Renal cortex interstitium (tissue), 11 donors: Measurements from ENCODE around the gene LTBR. TPM values are rescaled to one million over a fixed set of nuclear protein-coding genes. Genes with fewer than 3 reads are reported as not detected.
"Not testable (repeated sequence)": the region's sequence is repeated elsewhere in the genome, so short reads cannot be mapped to it uniquely, and the experiment has no call there.

Source experiments
- DNase-seq, 11 donors: peaks; one replicate each; pipeline ENCODE4 v3.0.0-alpha.2; 2013; ENCODE audit warnings: low read depth in 9 of 11, low spot score in 4 of 11; ENCODE audit errors: extremely low read depth in 1 of 11
- polyA plus RNA-seq, 3 donors: library from polyadenylated mRNA; unstranded; fragments of 120-200 nt; gene quantifications; one replicate each; pipeline ENCODE4 v1.2.1, GENCODE V29; 2013; ENCODE audit not compliant: insufficient read length in 3 of 3

Gene LTBR
- polyA plus RNA-seq, 3 donors, result 52.6 to 71.7 (median 65.2) TPM

DNA sequence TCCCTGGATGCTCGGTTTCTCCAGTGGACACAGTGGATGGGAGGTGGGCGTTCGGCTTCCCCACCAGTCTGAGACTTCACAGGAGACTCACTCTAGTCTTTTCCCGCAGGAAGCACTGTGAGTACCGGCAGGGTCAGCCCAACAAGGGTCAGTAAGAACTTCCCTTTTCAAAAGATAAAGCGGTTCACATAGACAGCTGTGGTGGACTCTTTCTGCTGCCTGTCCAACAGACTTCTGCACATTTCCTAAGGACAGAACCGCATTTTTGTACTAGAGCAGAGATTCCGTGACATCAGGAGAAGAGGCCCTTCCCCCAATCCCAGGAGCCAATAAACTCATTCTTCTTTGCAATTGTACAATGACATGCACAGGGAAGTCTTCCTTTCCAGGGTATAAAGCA, 10.4 kb downstream of the LTBR start:
- no peak for DNase-seq

DNA sequence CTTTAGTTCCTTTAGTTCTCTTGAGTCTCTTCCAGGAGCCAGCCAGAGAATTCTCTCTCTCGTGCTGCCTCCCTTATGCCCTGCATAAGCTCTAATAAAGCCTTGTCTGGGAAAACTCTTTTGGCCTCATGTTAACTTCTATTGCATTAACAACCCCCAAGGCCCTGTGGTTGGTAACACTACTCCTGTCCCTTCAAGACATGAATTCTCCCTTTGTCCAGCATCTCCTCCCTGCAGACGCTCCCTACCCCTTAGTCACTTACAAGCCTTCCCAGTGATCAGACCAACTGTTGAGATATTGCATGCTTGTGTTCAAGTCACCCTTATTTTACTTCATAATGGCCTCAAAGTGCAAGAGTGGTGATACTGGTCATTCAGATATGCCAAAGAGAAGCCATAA, 12.1 kb downstream of the LTBR start:
- DNase-seq, result no peak

DNA sequence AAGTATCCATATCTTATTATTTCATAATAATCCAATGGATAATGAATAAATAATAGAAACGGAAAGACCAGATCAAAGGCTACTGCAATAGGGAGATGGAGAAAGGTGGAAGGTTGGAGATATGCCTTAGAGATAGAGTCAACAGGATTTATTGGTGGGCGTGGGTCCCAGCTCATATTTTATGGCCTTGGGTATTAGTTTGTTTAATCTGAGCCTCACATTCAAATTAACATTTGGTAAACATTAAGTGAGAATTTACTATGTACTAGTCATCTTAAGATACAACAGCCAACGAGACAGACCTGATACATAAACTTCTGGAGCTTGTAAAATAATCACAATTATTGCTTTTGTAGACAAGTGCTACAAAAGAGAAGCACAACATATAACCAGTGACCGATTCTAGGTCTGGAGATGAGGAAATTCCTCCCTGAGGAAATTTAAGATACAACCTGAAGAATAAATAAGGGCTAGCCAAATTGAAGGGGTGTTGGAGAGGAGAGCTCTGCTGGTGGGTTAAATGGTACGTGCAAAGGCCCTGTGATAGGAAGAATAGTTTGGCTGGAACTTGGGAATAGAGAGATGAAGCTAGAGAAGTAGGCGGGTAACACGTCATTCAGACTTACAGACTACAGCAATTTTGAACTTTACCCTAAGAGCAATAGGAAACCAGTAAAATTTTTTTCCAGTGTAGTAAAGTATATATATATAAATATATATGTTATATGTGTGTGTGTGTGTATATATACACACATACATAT, 16.1 kb downstream of the LTBR start:
- no peak for DNase-seq

DNA sequence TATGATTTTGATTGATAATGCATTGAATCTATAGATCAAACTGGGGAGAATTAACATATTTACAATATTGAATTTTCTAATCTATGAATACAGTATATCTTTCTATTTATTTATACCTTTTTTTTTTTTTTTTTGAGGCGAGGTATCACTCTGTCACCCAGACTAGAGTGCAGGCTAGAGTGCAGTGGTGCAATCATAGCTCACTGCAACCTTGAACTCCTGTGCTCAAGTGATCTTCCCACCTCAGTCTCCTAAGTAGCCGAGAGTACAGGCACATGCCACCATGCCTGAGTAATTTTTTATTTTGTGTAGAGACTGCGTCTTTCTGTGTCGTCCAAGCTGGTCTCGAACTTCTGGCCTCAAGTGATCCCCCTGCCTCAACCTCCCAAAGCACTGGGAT, 20.4 kb downstream of the LTBR start:
- no peak for DNase-seq

DNA sequence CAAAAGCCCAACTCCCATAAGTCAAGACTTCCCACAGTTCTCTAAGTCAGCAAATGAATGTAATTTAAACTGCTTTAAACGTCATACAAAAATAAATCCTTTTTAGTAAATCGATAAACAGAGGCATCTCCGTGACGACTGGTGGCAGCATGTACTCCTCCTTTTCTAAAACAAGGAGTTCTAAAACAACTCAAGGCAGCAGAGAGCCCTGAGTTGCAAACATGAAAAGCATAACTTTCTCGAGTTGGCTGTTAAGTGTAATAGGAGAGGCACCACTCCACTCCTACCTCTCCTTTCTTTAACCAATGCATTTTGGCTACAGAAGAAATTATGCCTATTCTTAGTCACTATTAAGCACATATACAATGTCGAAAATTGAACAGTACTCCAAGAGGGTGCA, 22.0 kb downstream of the LTBR start:
- no peak for DNase-seq

DNA sequence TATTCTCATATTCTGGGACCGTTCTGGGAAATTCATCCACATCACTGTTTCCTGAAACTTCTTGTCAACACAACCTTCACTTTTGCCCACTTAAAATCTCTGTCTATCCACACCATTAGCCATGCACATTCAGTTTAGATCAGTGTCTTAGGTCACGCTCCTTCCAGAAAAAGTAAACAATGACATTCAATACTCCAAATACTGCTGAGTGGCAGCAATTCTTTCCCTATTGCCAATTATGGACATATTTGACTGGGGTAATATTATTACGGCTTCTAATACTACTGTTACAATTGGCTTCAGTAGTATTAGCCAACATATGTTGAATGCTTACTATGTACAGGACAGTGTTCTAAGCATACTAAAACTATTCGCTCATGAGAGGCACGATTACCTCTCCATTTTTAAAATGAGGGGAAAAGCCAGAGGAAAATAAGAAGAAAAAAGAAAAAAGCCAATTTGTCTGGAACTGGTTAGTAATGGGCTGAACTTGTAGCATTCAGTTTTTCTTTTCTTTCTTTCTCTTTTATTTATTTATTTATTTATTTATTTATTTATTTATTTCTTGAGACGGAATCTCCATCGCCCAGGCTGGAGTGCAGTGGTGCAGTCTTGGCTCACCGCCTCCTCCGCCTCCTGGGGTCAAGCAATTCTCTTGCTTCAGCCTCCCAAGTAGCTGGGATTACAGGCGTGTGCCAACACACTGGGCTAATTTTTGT, 23.4 kb downstream of the LTBR start:
- no peak for DNase-seq

DNA sequence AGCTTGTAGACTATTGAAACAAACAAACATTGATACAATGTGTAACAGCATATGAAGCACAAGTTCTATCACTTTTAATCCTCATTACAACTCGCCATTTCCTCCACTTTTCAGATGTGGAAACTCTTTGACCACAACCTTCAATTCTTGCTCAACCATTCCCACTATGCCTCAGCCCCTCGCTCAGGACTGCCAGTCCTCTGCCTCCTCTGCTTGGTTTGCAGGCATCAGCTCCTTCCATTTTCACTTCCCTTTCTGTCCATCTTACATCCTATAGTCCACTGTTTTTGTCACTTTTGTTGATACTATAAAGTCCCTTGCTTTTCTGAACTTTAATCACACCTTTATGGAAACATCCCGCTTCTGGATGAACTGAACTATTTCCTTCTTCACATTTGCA, 32.6 kb downstream of the LTBR start:
- no peak for DNase-seq

DNA sequence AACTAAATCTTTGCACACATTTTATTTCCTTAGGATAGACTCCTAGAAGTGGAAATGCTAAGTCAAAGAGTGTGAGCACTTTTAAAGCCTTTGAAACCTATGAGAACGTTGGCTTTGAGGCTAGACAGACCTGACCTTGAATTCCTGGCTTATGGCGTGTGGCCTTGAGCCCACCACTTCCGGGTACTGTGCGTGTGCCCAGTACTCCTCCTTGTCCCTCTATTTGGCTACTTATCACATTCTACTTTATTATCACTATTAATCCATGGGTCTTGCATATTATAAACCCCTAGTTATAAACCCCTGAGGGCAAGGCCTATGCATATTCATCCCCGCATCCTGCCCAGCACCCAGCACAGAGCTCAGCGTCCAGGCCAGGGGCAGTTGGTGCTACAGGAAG, 34.8 kb downstream of the LTBR start:
- DNase-seq, result no peak

DNA sequence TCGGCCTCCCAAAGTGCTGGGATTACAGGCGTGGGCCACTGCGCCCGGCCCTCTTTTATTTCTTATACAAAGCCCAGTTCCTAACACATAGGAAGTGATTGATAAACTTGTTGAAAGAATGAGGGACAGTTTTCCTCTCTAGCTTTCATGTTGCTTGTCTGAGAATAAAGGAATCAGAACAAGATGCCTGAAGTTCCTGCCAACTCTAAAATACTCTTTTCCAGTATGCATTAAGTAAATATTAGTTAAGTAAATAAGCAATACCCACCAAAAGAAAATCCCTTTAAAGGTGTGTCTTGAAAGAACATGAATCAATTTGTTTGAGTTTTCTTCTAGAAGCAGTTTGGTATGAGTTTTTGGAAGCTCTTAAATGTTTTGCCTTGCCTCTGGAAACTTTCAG, 36.4 kb downstream of the LTBR start:
- no peak for DNase-seq

DNA sequence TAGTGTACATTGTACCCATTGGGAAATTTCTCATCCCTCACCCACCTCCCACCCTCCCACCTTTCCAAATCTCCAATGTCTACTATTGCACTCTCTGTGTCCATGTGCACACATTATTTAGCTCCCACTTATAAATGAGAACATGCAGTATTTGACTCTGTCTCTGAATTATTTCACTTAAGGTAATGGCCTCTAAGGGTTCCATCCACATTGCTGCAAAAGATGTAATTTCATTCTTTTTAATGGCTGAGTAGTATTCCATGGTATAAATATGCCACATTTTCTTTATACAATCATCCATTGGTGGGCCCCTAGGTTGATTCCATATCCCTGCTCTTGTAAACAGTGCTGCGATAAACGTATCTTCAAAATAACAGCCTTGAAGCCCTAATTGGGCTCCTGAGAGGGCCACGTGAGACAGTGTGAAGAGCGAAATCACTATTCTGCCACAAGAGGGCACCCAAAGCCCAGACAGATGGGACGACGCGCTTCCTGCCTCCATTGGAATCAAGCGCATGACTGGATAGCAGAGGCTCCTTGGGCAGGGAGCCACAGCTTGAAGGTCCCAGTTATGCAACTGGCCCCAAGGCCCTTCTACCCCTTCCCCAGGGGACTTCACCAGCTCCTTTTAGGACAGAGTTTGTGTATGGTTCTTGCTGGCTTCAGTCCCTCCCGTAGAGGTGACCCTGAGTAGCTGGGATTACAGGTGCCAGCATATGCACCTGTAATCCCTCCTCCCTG, 39.5 kb downstream of the LTBR start:
- peak; percentile 66 to 91 (median 82) for DNase-seq

DNA sequence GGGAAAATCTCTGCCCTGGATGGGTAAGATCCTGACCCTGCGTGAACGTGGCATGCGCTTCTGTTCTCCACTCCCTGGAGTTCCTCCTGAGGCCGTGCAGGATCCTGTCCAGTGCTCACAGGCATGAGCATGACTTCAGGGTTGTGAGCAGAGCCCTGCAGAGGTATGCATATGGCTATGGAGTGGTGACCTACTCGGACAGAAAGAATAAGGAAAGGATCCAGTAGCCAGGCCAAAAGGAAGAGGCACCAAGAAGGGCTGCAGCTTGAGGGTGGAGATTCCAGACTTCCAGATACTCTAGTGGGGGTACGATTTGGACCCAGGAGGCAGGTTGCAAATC, 40.0 kb downstream of the LTBR start:
- no peak for DNase-seq

DNA sequence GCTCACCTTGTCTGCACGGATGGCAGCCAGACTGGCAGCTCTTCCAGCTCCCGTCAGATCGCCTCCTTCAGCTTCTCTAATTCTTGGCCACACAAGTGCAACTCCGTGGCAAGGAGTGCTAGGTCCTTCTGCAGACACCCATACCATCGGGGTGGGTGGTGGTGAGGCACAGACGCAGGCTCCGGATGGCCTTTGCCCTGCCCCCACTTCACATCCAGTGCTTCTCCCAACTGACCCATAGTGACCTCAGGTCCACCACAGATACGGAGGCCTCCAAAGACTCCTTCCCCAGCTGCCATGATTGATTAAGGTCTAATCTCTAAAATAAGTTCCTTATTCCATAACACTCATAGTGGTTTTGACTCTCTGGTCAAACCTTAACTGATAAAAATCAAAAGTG, 40.9 kb downstream of the LTBR start:
- DNase-seq, result no peak

DNA sequence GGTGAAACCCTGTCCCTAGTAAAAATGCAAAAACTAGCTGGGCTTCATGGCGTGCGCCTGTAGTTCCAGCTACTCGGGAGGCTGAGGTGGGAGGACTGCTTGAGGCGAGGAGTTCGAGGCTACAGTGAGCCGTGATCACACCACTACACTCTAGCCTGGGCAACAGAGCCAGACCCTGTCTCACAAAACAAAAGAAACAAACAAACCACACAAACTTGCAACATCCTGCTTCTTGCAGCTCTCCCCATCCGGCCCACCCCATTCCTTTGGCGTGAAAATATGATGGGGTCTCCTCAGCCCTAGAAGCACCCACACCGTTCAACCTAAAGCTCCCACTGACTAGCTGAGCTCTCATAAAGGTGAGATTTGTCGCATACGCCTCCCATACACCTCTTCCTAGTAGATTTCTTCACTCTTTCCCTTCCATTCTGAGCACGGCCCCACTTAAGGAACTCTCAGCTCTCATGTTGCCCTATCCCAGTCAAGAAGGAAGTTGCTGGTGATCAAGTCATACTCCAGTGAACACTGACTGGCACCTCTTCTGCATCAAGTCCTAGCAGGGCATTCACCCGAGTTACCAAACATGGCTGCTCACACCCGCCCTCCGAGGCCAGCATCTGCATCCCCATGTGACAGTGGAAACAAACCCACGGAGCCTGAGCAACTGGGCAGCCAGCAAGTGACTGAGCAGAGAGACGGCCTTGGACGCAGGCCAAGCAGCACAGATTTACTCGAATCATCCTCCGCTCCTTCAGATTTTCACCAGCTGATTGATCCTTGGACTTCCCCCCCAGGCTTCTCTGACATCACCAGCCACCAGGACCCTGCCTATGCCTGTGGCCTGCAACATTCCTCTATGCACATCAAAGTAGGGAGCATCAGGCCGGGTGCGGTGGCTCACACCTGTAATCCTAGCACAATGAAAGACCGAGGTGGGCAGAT, 41.9 kb downstream of the LTBR start:
- DNase-seq, result no peak

DNA sequence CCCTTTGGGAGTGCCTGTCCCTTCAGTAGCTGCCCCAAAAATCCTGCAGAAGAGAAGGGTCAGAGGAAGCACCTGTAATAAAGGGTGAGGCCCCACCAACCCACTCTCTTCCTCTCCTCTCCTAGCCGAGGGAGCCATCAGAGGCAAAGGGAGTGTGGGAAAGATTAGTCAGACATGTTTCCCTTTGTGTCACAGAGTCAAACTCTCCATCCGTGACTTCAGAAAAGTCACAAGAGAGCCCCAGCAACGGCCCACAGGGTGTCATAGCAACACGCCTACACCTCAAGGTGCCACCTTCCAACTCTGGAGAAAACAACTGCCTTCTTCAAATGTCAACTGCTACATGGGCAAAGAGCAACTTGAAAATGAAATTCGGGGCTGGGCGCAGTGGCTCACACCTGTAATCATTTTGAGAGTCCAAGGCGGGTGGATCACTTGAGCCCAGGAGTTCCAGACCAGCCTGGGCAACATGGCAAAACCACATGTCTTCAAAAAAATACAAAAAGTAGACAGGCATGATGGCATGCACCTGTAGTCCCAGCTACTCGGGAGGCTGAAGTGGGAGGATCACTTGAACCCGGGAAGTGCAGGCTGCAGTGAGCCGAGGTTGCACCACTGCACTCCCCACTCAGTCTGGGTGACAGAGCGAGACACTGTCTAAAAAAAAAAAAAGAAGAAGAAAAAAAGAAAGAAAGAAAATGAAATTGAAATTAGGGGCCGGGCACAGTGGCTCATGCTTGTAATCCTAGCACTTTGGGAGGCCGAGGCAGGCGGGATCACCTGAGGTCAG, 43.1 kb downstream of the LTBR start:
- no peak for DNase-seq

DNA sequence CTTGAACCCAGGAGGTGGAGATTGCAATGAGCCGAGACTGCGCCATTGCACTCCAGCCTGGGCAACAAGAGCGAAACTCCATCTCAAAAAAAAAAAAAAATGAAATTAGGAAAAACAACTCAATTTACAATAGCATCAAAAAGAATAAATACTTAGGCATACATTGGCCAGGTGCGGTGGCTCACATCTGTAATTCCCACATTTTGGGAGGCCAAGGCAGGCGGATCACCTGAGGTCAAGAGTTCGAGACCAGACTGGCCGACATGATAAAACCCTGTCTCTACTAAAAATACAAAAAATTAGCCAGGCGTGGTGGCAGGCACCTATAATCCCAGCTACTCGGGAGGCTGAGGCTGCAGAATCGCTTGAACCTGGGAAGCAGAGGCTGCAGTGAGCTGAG, 43.8 kb downstream of the LTBR start:
- DNase-seq, result not testable (repeated sequence)

DNA sequence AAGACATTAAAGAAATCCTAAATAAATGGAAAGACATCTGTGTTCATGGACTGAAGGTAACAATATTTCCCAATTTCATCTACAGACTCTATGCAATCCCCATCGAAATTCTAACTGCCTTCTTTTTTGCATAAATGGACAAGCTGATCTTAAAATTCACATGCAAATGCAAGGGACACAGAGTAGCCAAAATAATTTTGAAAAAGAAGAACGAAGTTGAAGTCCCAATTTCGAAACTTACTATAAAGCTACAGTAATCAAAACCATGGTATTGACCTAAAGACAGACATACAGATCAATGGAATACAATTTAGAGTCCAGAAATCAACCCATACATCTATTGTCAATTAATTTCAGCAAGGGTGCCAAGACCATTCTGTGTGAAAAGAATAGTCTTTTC, 44.4 kb downstream of the LTBR start:
- DNase-seq, result no peak

DNA sequence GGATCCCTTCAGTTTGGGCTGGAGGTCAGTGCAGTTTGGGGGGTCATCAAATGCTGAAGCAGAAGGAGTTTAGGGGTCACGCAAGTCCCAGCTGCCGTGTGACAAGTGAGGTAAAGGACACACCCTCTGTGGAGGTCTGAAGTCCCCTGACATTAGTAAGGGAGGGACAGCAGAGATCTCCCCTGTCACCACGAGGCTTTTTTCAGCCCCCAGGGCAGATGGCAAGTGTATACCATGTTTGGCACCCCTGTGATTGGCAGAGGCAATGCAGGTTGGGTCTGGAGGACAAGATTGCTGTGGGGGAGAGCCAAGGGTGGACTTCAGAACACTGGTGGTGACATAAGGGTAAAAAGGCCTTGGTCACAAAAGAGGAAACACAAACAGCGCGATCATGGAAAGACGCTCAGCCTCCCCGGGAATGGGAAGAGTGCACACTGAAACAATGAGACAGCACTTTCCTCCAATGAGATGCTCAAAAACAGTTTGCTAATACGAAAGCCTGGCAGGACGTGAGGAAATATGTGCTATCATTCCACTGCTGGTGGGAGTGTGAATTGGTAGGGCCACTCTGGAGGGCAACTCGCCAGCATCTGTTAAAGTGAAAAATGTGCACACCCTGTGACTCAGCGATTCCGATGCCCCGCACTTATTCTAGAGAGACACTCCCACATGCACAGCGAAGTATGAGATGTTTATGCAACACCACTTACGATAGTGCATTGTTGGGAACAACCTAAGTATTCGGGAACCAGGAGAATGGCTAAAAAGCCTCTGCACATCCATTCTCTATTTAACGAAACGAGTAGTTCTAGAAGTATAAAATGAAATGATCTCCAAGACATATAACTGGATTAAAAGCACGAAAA, 46.4 kb downstream of the LTBR start:
- peak in 3 of 11 donors; percentile 43 to 77 (median 51) for DNase-seq

DNA sequence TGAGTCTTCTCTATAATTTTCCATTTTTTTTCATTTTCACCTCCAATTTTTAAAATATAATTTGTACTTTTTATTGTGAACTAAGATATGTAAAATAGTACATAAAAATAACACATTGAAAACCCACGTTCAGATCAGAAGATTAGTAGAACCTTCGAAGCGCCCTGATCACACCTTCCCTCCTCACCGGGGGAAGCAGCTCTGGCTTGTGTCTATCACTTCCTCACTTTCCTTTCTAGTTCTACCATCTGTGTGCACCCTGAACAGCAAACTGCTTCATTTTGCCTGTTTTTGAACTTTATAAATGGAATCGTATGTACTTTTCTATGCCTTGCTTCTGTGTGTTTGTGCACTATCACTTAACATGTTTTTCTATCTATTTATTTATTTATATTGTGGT, 49.0 kb downstream of the LTBR start:
- DNase-seq, result no peak
